HL-60 (cell line): ENCODE measurements around the gene FAM174A.

Experiments used
- DNase-seq, 2 experiments: peaks; one replicate each; pipeline ENCODE4 v3.0.0-alpha.2; 2010 to 2020; ENCODE audit warnings: low read depth in 1 of 2, low spot score in 1 of 2
- H3K27ac ChIP-seq: fragments of 250-450 bp; sonication (Bioruptor Pico); replicated peaks from 2 replicates; pipeline ENCODE4 v1.5.1; 2020; ENCODE audit warnings: mild to moderate bottlenecking, moderate library complexity
- H3K27me3 ChIP-seq: fragments of 250-450 bp; sonication (Bioruptor Pico); 2 replicates; pipeline ENCODE4 v1.5.1; 2021; ENCODE audit warnings: mild to moderate bottlenecking, moderate library complexity; ENCODE audit not compliant: insufficient read depth, poor library complexity, severe bottlenecking
- H3K4me3 ChIP-seq: replicated peaks from 2 replicates; pipeline ENCODE4 v1.5.1; 2011; ENCODE audit warnings: mild to moderate bottlenecking, control low read depth, low read length; ENCODE audit not compliant: insufficient read depth
- CTCF ChIP-seq: IDR thresholded peaks from one replicate; pipeline ENCODE4 v1.5.1; 2011; ENCODE audit warnings: low read length, control low read depth, inconsistent platforms; ENCODE audit not compliant: insufficient read depth
- GABPA ChIP-seq: IDR thresholded peaks from 2 replicates; pipeline ENCODE4 v1.6.1; 2012; ENCODE audit warnings: low read depth
- POLR2AphosphoS5 ChIP-seq: IDR thresholded peaks from 2 replicates; pipeline ENCODE4 v1.6.1; 2012; ENCODE audit warnings: low read depth
- REST ChIP-seq: IDR thresholded peaks from 2 replicates; pipeline ENCODE4 v1.6.1; 2012; ENCODE audit warnings: low read depth; ENCODE audit not compliant: insufficient replicate concordance
- SPI1 ChIP-seq: IDR thresholded peaks from 2 replicates; pipeline ENCODE4 v1.6.1; 2012; ENCODE audit warnings: low read depth, mild to moderate bottlenecking, borderline replicate concordance

Gene FAM174A

GRCh38 chr5:100584069-100584468, 48.9 kb downstream of the FAM174A start:
- H3K27me3 ChIP-seq = no peaks in the 10 kb centered on the region
- no peak for DNase-seq
- no peak overlapping the region for H3K4me3 ChIP-seq
- TF ChIP-seq CTCF (no peak), SPI1 (no peak)
- no peak overlapping the region for H3K27ac ChIP-seq

- no peaks in the 10 kb centered on the region for H3K27me3 ChIP-seq
- H3K27ac ChIP-seq = no peak overlapping the region
- DNase-seq = no peak
- no peak for TF ChIP-seq POLR2AphosphoS5
- H3K4me3 ChIP-seq = no peak overlapping the region
These were observed 49.7 kb downstream of the FAM174A start for GRCh38 chr5:100584889-100585288.

DNA sequence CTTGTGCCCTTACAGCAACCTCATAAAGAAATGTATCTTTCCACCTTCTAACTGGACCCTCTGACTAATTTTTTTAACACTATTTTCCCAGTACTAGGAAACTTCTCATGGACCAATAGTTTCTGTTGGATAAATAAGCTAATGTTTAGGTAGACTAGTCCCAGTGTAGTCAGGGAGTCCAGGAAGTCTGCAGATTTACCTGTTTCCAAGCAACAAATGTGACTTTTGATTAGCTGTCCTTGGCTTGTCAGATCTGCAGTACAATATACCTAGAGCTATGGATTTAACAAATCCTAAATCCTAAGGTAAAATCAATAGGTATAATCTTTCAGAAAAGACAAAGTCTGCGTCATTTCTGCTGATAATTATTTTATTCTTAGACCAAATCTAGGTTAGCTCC, 55.7 kb downstream of the FAM174A start:
- H3K4me3 ChIP-seq = no peak overlapping the region
- DNase-seq = no peak
- TF ChIP-seq CTCF (no peak), GABPA (no peak), REST (no peak), SPI1 (no peak), POLR2AphosphoS5 (no peak)
- no peaks in the 10 kb centered on the region for H3K27me3 ChIP-seq
- no peak overlapping the region for H3K27ac ChIP-seq

DNA sequence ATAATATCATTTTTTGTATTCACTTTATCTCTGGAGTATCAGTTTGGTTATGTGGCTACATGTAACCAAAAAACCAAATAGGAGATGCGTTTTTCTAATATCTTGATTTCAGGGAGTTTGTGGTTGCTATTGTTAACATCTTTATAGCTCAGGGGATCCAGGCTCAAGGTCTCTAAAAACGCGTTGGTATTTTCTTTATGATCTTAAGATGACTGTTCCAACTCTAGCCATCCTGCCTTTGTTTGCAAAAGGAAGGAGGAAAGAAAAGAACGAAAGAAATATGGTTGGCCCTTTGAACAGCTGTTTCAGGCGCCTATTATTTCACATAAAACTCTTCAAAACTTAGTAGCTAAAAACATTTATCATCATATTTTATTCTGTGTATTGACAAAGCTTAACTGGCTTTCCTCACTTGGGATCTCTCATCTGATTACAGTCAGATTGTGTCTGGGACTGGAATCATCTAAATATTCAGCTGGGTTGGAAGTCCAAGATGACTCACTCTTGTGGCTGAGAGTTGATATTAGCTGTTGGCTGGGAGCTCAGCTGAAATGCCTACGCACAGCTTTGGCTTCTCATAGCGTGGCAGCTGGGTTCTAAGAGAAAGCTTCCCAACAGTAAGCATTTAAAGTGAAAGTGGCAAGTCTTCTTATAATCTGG, 60.1 kb downstream of the FAM174A start:
- Histone ChIP-seq H3K4me3 (no peak overlapping the region), H3K27ac (no peak overlapping the region), H3K27me3 (no peaks in the 10 kb centered on the region)
- TF ChIP-seq POLR2AphosphoS5 (no peak), CTCF (no peak), SPI1 (no peak), GABPA (no peak), REST (no peak)
- no peak for DNase-seq
